ENCODE measurements around the gene S100A3.
"Not testable (repeated sequence)": the region's sequence is repeated elsewhere in the genome, so short reads cannot be mapped to it uniquely, and the experiment has no call there.

The S100A3 gene

GRCh38 chr1:153568367-153569099 lies 19.5 kb upstream of the S100A3 start:
- DNase-seq, result peak; percentile 82

- no peak for DNase-seq
Measured at GRCh38 chr1:153567621-153568366, 18.7 kb upstream of the S100A3 start.

- DNase-seq, result peak; percentile 74
Measured at GRCh38 chr1:153566414-153567371, 17.6 kb upstream of the S100A3 start.

GRCh38 chr1:153565529-153566374 lies 16.7 kb upstream of the S100A3 start, which contains the start of gene S100A2:
TSS of gene S100A2 (minus strand) at chr1:153565844. CDS start at chr1:153563877, 1,967 bp downstream.
- DNase-seq, result peak; percentile 39

GRCh38 chr1:153563991-153564390 lies 14.9 kb upstream of the S100A3 start:
- no peak for DNase-seq

- DNase-seq, result no peak
Measured at GRCh38 chr1:153563483-153563901, 14.4 kb upstream of the S100A3 start.

GRCh38 chr1:153562021-153562420 lies 13.0 kb upstream of the S100A3 start:
- DNase-seq, result not testable (repeated sequence)

- no peak for DNase-seq
Measured at GRCh38 chr1:153561466-153561985, 12.5 kb upstream of the S100A3 start.

- DNase-seq, result no peak
Measured at GRCh38 chr1:153560771-153561465, 11.9 kb upstream of the S100A3 start.

GRCh38 chr1:153560241-153560640 lies 11.2 kb upstream of the S100A3 start:
- no peak for DNase-seq

- no peak for DNase-seq
Measured at GRCh38 chr1:153557877-153558276, 8.8 kb upstream of the S100A3 start.

GRCh38 chr1:153556348-153556747 lies 7.3 kb upstream of the S100A3 start:
- DNase-seq, result no peak

GRCh38 chr1:153553830-153554541 lies 4.9 kb upstream of the S100A3 start:
- no peak for DNase-seq

GRCh38 chr1:153553096-153553495 lies 4.0 kb upstream of the S100A3 start:
- no peak for DNase-seq

GRCh38 chr1:153552335-153552734 lies 3.3 kb upstream of the S100A3 start:
- no peak for DNase-seq

GRCh38 chr1:153550827-153551500 lies 1.9 kb upstream of the S100A3 start:
- DNase-seq, result no peak

- DNase-seq, result no peak
Measured at GRCh38 chr1:153550398-153550758, 1.3 kb upstream of the S100A3 start.

GRCh38 chr1:153549741-153550397 lies 811 bp upstream of the S100A3 start:
- no peak for DNase-seq

Data from activated T-cell treated with anti-CD3 and anti-CD28 coated beads, Interleukin-2, amount 50 U/mL, for 1 hour (primary cell).